ENCODE measurements around the gene TSR1.

The TSR1 gene

GRCh38 chr17:2337544-2338314 is 1.5 kb upstream of the TSR1 start:
- H3K4me3 ChIP-seq (replicated peaks; ENCODE audit: insufficient read depth, low read length), result peak overlapping the region; percentile 56
- peak; percentile 18 to 47 for DNase-seq (ENCODE audit: low read depth in 1 of 2, low spot score in 1 of 2)
- H3K27me3 ChIP-seq (ENCODE audit: insufficient read depth, poor library complexity, severe bottlenecking), result no peaks in the 10 kb centered on the region
- TF ChIP-seq CTCF (IDR thresholded peaks at IDR 0.05; ENCODE audit: insufficient read depth, low read length), result no peak
- TF ChIP-seq, protein P1, sequence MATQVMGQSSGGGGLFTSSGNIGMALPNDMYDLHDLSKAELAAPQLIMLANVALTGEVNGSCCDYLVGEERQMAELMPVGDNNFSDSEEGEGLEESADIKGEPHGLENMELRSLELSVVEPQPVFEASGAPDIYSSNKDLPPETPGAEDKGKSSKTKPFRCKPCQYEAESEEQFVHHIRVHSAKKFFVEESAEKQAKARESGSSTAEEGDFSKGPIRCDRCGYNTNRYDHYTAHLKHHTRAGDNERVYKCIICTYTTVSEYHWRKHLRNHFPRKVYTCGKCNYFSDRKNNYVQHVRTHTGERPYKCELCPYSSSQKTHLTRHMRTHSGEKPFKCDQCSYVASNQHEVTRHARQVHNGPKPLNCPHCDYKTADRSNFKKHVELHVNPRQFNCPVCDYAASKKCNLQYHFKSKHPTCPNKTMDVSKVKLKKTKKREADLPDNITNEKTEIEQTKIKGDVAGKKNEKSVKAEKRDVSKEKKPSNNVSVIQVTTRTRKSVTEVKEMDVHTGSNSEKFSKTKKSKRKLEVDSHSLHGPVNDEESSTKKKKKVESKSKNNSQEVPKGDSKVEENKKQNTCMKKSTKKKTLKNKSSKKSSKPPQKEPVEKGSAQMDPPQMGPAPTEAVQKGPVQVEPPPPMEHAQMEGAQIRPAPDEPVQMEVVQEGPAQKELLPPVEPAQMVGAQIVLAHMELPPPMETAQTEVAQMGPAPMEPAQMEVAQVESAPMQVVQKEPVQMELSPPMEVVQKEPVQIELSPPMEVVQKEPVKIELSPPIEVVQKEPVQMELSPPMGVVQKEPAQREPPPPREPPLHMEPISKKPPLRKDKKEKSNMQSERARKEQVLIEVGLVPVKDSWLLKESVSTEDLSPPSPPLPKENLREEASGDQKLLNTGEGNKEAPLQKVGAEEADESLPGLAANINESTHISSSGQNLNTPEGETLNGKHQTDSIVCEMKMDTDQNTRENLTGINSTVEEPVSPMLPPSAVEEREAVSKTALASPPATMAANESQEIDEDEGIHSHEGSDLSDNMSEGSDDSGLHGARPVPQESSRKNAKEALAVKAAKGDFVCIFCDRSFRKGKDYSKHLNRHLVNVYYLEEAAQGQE (IDR thresholded peaks at IDR 0.05; ENCODE audit: insufficient replicate concordance, low read depth), result no peak
- TF ChIP-seq GABPA (IDR thresholded peaks at IDR 0.05; ENCODE audit: low read depth), result no peak
- TF ChIP-seq SPI1 (IDR thresholded peaks at IDR 0.05; ENCODE audit: borderline replicate concordance, low read depth), result no peak
- TF ChIP-seq POLR2AphosphoS5 (IDR thresholded peaks at IDR 0.05; ENCODE audit: low read depth), result no peak
- no peak overlapping the region for H3K27ac ChIP-seq (replicated peaks)

GRCh38 chr17:2336852-2337543 is 741 bp upstream of the TSR1 start, which contains the start of gene SGSM2:
Gene SGSM2, plus strand, starts transcription at chr17:2337501. Its CDS starts 188 bp downstream, at chr17:2337689.
- Histone ChIP-seq H3K27ac (replicated peaks) (peak within 1 kb of the TSS; percentile 85), H3K27me3 (ENCODE audit: insufficient read depth, poor library complexity, severe bottlenecking) (no peaks in the 10 kb centered on the region), H3K4me3 (replicated peaks; ENCODE audit: insufficient read depth, low read length) (peak within 1 kb of the TSS; percentile 56)
- peak in 1 of 2 experiments; percentile 14 for DNase-seq (ENCODE audit: low read depth in 1 of 2, low spot score in 1 of 2)
- TF ChIP-seq CTCF (IDR thresholded peaks at IDR 0.05; ENCODE audit: insufficient read depth, low read length) (no peak), GABPA (IDR thresholded peaks at IDR 0.05; ENCODE audit: low read depth) (no peak), SPI1 (IDR thresholded peaks at IDR 0.05; ENCODE audit: borderline replicate concordance, low read depth) (no peak), POLR2AphosphoS5 (IDR thresholded peaks at IDR 0.05; ENCODE audit: low read depth) (no peak)
- TF ChIP-seq, protein P1 (IDR thresholded peaks at IDR 0.05; ENCODE audit: insufficient replicate concordance, low read depth), result no peak

DNA sequence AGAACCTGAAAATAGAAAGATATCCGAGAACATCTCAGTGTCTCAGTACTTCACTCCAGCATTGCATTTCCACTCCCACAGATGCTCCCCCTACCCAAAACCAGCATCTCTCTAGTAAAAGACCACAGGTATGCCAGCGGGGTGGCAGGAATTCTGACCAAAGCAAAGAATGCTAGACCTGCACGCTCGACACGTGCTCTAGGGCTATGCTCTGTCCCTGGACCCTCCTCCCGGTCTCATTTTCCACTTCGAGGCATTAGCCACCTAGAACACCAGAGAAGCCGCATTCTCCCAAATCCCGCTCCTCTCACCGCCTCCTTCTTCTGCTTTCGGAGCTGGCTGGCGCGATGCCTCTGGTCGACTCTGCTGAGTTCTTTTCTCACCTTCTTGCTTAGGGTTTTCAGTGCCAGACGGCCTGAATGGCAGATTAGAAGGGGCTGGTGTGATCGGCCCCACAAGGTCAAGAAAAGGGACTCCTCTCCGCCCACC is 487 bp downstream of the TSR1 start:
- TF ChIP-seq POLR2AphosphoS5 (IDR thresholded peaks at IDR 0.05; ENCODE audit: low read depth) (no peak), CTCF (IDR thresholded peaks at IDR 0.05; ENCODE audit: insufficient read depth, low read length) (no peak), SPI1 (IDR thresholded peaks at IDR 0.05; ENCODE audit: borderline replicate concordance, low read depth) (no peak), GABPA (IDR thresholded peaks at IDR 0.05; ENCODE audit: low read depth) (no peak)
- TF ChIP-seq, protein P1 (IDR thresholded peaks at IDR 0.05; ENCODE audit: insufficient replicate concordance, low read depth), result no peak
- H3K27me3 ChIP-seq (ENCODE audit: insufficient read depth, poor library complexity, severe bottlenecking), result no peaks in the 10 kb centered on the region
- H3K4me3 ChIP-seq (replicated peaks; ENCODE audit: insufficient read depth, low read length), result peak overlapping the region; percentile 56
- H3K27ac ChIP-seq (replicated peaks), result peak overlapping the region; percentile 85
- peak in 1 of 2 experiments; percentile 1 for DNase-seq (ENCODE audit: low read depth in 1 of 2, low spot score in 1 of 2)

All from HL-60 (cell line).